Left cardiac atrium (tissue), 4 donors: Measurements from ENCODE around the gene DGKI. TPM values are rescaled to one million over a fixed set of nuclear protein-coding genes. Genes with fewer than 3 reads are reported as not detected.
A peak's percentile ranks its signal among the peaks of the same experiment; 100 is the strongest.
"Not testable (repeated sequence)": the region's sequence is repeated elsewhere in the genome, so short reads cannot be mapped to it uniquely, and the experiment has no call there.

Experiments
- ATAC-seq, 2 donors: fragments of 200-7000 bp; cut with Tn5 transposase; one replicate each; pipeline ENCODE4 v1.9.1; 2020; ENCODE audit warnings: mild to moderate bottlenecking in 2 of 2, moderate library complexity in 2 of 2
- DNase-seq: peaks from one replicate; pipeline ENCODE4 v3.0.0-alpha.2; 2020
- intact Hi-C, 2 donors: fragments of 100-400 bp; cut with DNase I; formaldehyde crosslinking; loops; one replicate each; pipeline versions ENCODE4 v1.14.1 to v1.15.1; 2022 to 2023
- total RNA-seq, 2 donors: library from RNA; stranded (reverse); fragmentation: NEBNext Ultra II Directional; extraction: Animal tissue kit (Norgen Biotek cat#: 25700); gene quantifications; one replicate each; pipeline ENCODE4 v1.2.1, GENCODE V29; 2021
- donor health status: DM: no; HTN: yes; CAD: no.
- donor health status: DM: no; HTN: yes; CAD: no; lungs with severe emphysema.
- donor health status: DM: yes; HTN: yes; CAD: no.
- donor health status: Dilated cardiomyopathy.

Gene DGKI
- total RNA-seq, 2 donors from 2014 or later: 7.2 to 19.1 TPM

GRCh38 chr7:137706330-137706729 is 140.4 kb downstream of the DGKI start:
- DNase-seq, ATAC-seq, intact Hi-C loops: not testable (repeated sequence)

GRCh38 chr7:137704723-137705122 is 142.1 kb downstream of the DGKI start:
- no peak for ATAC-seq
- no peak for DNase-seq
- intact Hi-C loops: no loop called here

- ATAC-seq (no peak), DNase-seq (no peak)
- intact Hi-C loops: no loop called here
Observed at GRCh38 chr7:137703291-137704010, 143.3 kb downstream of the DGKI start.

- ATAC-seq (no peak), DNase-seq (no peak)
- intact Hi-C loops: no loop called here
Observed at GRCh38 chr7:137696988-137697387, 149.8 kb downstream of the DGKI start.

- intact Hi-C loops: no loop called here
- no peak for DNase-seq
- ATAC-seq: no peak
Observed at GRCh38 chr7:137696376-137696775, 150.4 kb downstream of the DGKI start.

- DNase-seq: no peak
Observed at GRCh38 chr7:137695942-137696341, 150.8 kb downstream of the DGKI start.

GRCh38 chr7:137695494-137695893 is 151.3 kb downstream of the DGKI start:
- DNase-seq (no peak), ATAC-seq (no peak)
- intact Hi-C loops: no loop called here

More at GRCh38 chr7:137695942-137696341, 150.8 kb downstream of the DGKI start:
- ATAC-seq: no peak
- intact Hi-C loops: no loop called here

- intact Hi-C loops: no loop called here
- DNase-seq (no peak), ATAC-seq (no peak)
Observed at GRCh38 chr7:137694405-137694804, 152.4 kb downstream of the DGKI start.

- DNase-seq (no peak), ATAC-seq (no peak)
- intact Hi-C loops: no loop called here
Observed at GRCh38 chr7:137692399-137692798, 154.4 kb downstream of the DGKI start.

- intact Hi-C loops: no loop called here
- ATAC-seq (no peak), DNase-seq (no peak)
Observed at GRCh38 chr7:137691566-137691965, 155.2 kb downstream of the DGKI start.

GRCh38 chr7:137690635-137691034 is 156.1 kb downstream of the DGKI start:
- DNase-seq (no peak), ATAC-seq (no peak)
- intact Hi-C loops: no loop called here

GRCh38 chr7:137689761-137690160 is 157.0 kb downstream of the DGKI start:
- intact Hi-C loops: no loop called here
- ATAC-seq (no peak), DNase-seq (no peak)

- ATAC-seq (no peak), DNase-seq (no peak)
- intact Hi-C loops: no loop called here
Observed at GRCh38 chr7:137687556-137688265, 159.1 kb downstream of the DGKI start.

- intact Hi-C loops: no loop called here
- DNase-seq (no peak), ATAC-seq (no peak)
Observed at GRCh38 chr7:137685433-137686164, 161.2 kb downstream of the DGKI start.

GRCh38 chr7:137684776-137685175 is 162.0 kb downstream of the DGKI start:
- intact Hi-C loops: no loop called here
- DNase-seq: no peak
- ATAC-seq: peak; percentile 71 to 83

- ATAC-seq (no peak), DNase-seq (no peak)
- intact Hi-C loops: no loop called here
Observed at GRCh38 chr7:137684316-137684715, 162.5 kb downstream of the DGKI start.

GRCh38 chr7:137682596-137682995 is 164.2 kb downstream of the DGKI start:
- no peak for DNase-seq
- intact Hi-C loops: no loop called here
- ATAC-seq: peak in 1 of 2 donors; percentile 61

- ATAC-seq (peak in 1 of 2 donors; percentile 80), DNase-seq (no peak)
- intact Hi-C loops: no loop called here
Observed at GRCh38 chr7:137681657-137682562, 164.9 kb downstream of the DGKI start.
